ENCODE data around the gene PHACTR1.

- TF ChIP-seq CTCF (IDR thresholded peaks at IDR 0.05; ENCODE audit: low read length) (no peak), EZH2 (IDR thresholded peaks at IDR 0.05; ENCODE audit: borderline replicate concordance, low read length) (no peak)
Measured at GRCh38 chr6:12848964-12849808, 132.6 kb downstream of the PHACTR1 start.

Data from OCI-LY1 (cell line).